Neural progenitor cell (in vitro differentiated cells): ENCODE measurements around the gene TRIM73. TPM values are rescaled to one million over a fixed set of nuclear protein-coding genes. Genes with fewer than 3 reads are reported as not detected.
A peak's percentile ranks its signal among the peaks of the same experiment; 100 is the strongest.
"Not testable (repeated sequence)": the region's sequence is repeated elsewhere in the genome, so short reads cannot be mapped to it uniquely, and the experiment has no call there.

Source experiments
- DNase-seq: peaks from one replicate; pipeline ENCODE4 v3.0.0-alpha.2; 2016; ENCODE audit warnings: low spot score
- H2AFZ ChIP-seq: fragments of 200-600 bp; sonication (generic); replicated peaks from 2 replicates; pipeline ENCODE4 v1.6.1; 2016; ENCODE audit warnings: antibody characterized with exemption
- H3F3A ChIP-seq: fragments of 200-600 bp; sonication (generic); 2 replicates; pipeline ENCODE4 v1.6.1; 2016; ENCODE audit warnings: antibody characterized with exemption, low read depth
- H3K27ac ChIP-seq: fragments of 200-600 bp; sonication (generic); 2 replicates; pipeline ENCODE4 v1.5.1; 2016; ENCODE audit warnings: mild to moderate bottlenecking
- H3K27me3 ChIP-seq: fragments of 200-600 bp; sonication (generic); 2 replicates; pipeline ENCODE4 v1.6.1; 2016; ENCODE audit warnings: mild to moderate bottlenecking, moderate library complexity
- H3K36me3 ChIP-seq: fragments of 200-600 bp; sonication (generic); 2 replicates; pipeline ENCODE4 v1.5.1; 2016
- H3K4me1 ChIP-seq: fragments of 200-600 bp; sonication (generic); 2 replicates; pipeline ENCODE4 v1.6.1; 2016; ENCODE audit warnings: mixed run types
- H3K4me2 ChIP-seq: fragments of 200-600 bp; sonication (generic); 2 replicates; pipeline ENCODE4 v1.6.1; 2016
- H3K4me3 ChIP-seq: fragments of 200-600 bp; sonication (generic); 2 replicates; pipeline ENCODE4 v1.5.1; 2016
- H3K79me2 ChIP-seq: fragments of 200-600 bp; sonication (generic); 2 replicates; pipeline ENCODE4 v1.6.1; 2016; ENCODE audit warnings: low read depth
- H3K9ac ChIP-seq: fragments of 200-600 bp; sonication (generic); 2 replicates; pipeline ENCODE4 v1.6.1; 2016
- H3K9me3 ChIP-seq: fragments of 200-600 bp; sonication (generic); 2 replicates; pipeline ENCODE4 v1.5.1; 2016; ENCODE audit warnings: low read depth
- H4K20me1 ChIP-seq: fragments of 200-600 bp; sonication (generic); 2 replicates; pipeline ENCODE4 v1.6.1; 2016; ENCODE audit warnings: low read depth
- H3K27ac Mint-ChIP-seq: 3 replicates; pipeline ENCODE4 v1.8.0; 2021; ENCODE audit warnings: mixed read lengths
- H3K27me3 Mint-ChIP-seq: 2 replicates; pipeline ENCODE4 v1.8.0; 2022; ENCODE audit warnings: low read depth, mild to moderate bottlenecking, inconsistent platforms, moderate library complexity, mixed read lengths; ENCODE audit not compliant: insufficient read depth
- H3K36me3 Mint-ChIP-seq: 3 replicates; pipeline ENCODE4 v1.8.0; 2021; ENCODE audit warnings: mixed read lengths
- H3K4me1 Mint-ChIP-seq: 3 replicates; pipeline ENCODE4 v1.8.0; 2021; ENCODE audit warnings: mixed read lengths
- H3K4me3 Mint-ChIP-seq: 3 replicates; pipeline ENCODE4 v1.8.0; 2021; ENCODE audit warnings: mild to moderate bottlenecking, moderate library complexity, mixed read lengths
- H3K9me3 Mint-ChIP-seq: 3 replicates; pipeline ENCODE4 v1.8.0; 2020; ENCODE audit warnings: mixed read lengths
- small RNA-seq: library from RNA; depleted of rRNA; stranded (forward); fragments of <200 nt; gene quantifications from one replicate; pipeline ENCODE3, GENCODE V24; 2015
- total RNA-seq: library from RNA; depleted of rRNA; stranded (reverse); fragments of >200 nt; gene quantifications from 2 replicates; pipeline ENCODE4 v1.2.3, GENCODE V29; 2015; ENCODE audit warnings: low replicate concordance
- TF ChIP-seq, protein P1 (sequence below): fragments of 200-600 bp; sonication (generic); IDR thresholded peaks from 2 replicates; pipeline ENCODE4 v1.5.1; 2017; ENCODE audit warnings: antibody characterized with exemption, mild to moderate bottlenecking

The TRIM73 gene
- total RNA-seq, 1 donor from 2014 or later = 0.17 TPM

DNA sequence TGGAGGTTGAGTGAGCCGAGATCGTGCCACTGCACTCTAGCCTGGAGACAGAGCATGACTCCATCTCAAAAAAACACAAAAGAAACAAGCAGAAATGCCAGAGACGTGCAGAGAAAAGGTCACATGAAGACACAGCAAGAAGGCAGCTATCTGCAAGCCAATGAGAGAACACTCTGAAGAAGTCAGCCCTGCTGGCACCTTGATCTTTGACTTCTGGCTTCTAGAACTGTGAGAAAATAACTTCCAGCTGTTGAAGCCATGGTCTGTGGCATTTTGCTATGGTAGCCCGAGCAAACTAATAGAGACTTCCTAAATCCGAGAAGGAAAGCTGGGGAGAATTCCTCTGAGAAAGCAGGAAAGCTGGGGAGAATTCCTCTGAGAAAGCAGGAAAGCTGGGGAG lies 54.5 kb downstream of the TRIM73 start:
- not testable (repeated sequence) for H3K4me3 ChIP-seq, H3K4me1 ChIP-seq, DNase-seq, H3K79me2 ChIP-seq, H3K36me3 Mint-ChIP-seq, H3K9me3 ChIP-seq, H3K27ac Mint-ChIP-seq, H3K27ac ChIP-seq, H3F3A ChIP-seq, H3K4me1 Mint-ChIP-seq, H3K4me3 Mint-ChIP-seq, H3K9ac ChIP-seq, H3K9me3 Mint-ChIP-seq, H3K36me3 ChIP-seq, H3K27me3 Mint-ChIP-seq, H4K20me1 ChIP-seq, H3K4me2 ChIP-seq, H2AFZ ChIP-seq, H3K27me3 ChIP-seq

GRCh38 chr7:75452494-75452955 lies 57.1 kb downstream of the TRIM73 start:
- not testable (repeated sequence) for H3K36me3 ChIP-seq, H3K27ac Mint-ChIP-seq, H3K4me1 ChIP-seq, H4K20me1 ChIP-seq, H3F3A ChIP-seq, H3K36me3 Mint-ChIP-seq, H3K4me3 ChIP-seq, H2AFZ ChIP-seq, DNase-seq, H3K27me3 Mint-ChIP-seq, H3K27ac ChIP-seq, H3K79me2 ChIP-seq, H3K9me3 Mint-ChIP-seq, H3K4me3 Mint-ChIP-seq, H3K9me3 ChIP-seq, H3K9ac ChIP-seq, H3K4me1 Mint-ChIP-seq, H3K4me2 ChIP-seq, H3K27me3 ChIP-seq
- TF ChIP-seq, protein P1, sequence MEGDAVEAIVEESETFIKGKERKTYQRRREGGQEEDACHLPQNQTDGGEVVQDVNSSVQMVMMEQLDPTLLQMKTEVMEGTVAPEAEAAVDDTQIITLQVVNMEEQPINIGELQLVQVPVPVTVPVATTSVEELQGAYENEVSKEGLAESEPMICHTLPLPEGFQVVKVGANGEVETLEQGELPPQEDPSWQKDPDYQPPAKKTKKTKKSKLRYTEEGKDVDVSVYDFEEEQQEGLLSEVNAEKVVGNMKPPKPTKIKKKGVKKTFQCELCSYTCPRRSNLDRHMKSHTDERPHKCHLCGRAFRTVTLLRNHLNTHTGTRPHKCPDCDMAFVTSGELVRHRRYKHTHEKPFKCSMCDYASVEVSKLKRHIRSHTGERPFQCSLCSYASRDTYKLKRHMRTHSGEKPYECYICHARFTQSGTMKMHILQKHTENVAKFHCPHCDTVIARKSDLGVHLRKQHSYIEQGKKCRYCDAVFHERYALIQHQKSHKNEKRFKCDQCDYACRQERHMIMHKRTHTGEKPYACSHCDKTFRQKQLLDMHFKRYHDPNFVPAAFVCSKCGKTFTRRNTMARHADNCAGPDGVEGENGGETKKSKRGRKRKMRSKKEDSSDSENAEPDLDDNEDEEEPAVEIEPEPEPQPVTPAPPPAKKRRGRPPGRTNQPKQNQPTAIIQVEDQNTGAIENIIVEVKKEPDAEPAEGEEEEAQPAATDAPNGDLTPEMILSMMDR = peak; percentile 53

Small RNA genes lying within 50 kb of the gene (small RNA-seq; reads per million reads assigned to genes)
- not detected for gene RF00019

Other genes with a start within 250 kb of the TRIM73 start
- 14.1 and 16.2 TPM in 2 replicates for gene POM121C, start 90.7 kb downstream of the TRIM73 start, total RNA-seq
- gene SPDYE5, start 96.7 kb downstream of the TRIM73 start, total RNA-seq = not detected in 2 replicates